AG04449 (cell line): ENCODE results near the gene CD6.

ENCODE experiments used
- CTCF ChIA-PET: fragments of 350-600 bp; formaldehyde crosslinking; extraction: SDS; loops from one replicate; lab custom pipeline; 2021; ENCODE audit warnings: antibody characterized with exemption; lab: Yijun Ruan, JAX
- POLR2A ChIA-PET: fragments of 400-600, 350-600 bp; formaldehyde crosslinking; extraction: SDS; loops from one replicate; lab custom pipeline; 2020; ENCODE audit warnings: antibody characterized with exemption, inconsistent platforms; lab: Yijun Ruan, JAX
- DNase-seq: peaks from one replicate; pipeline ENCODE4 v3.0.0-alpha.2; 2010; ENCODE audit warnings: low read depth, low spot score
- H3K4me3 ChIP-seq: 2 replicates; pipeline ENCODE4 v1.5.1; 2011; ENCODE audit warnings: low read depth, mild to moderate bottlenecking, control low read depth, low read length
- TF ChIP-seq, protein P1 (sequence below): IDR thresholded peaks from one replicate; pipeline ENCODE4 v1.5.1; 2011; ENCODE audit warnings: mild to moderate bottlenecking, moderate library complexity, low read length, control low read depth, inconsistent platforms; ENCODE audit not compliant: insufficient read depth; ENCODE audit errors: missing control alignments

CD6 gene

DNA sequence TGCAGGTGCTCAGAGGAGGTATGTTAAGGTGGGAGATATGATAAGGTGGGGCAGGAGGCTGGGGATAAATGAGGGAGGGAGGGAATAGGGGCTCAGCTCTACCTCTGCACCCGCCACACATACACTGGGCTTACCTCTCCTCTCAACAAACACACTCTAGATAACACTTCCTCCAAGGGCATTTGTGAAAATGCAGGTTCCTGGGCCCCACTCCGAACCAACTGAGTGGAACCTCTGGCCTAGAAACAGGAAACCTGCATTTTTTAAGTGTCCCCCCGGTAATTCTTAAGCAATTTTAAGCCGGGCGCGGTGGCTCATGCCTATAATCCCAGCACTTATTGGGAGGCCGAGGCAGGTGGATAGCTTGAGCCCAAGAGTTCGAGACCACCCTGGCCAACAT, 84.3 kb downstream of the CD6 start:
- ChIA-PET CTCF (no interaction called here), POLR2A (no interaction called here)
- H3K4me3 ChIP-seq, result no peak overlapping the region
- DNase-seq, result no peak
- TF ChIP-seq, protein P1, sequence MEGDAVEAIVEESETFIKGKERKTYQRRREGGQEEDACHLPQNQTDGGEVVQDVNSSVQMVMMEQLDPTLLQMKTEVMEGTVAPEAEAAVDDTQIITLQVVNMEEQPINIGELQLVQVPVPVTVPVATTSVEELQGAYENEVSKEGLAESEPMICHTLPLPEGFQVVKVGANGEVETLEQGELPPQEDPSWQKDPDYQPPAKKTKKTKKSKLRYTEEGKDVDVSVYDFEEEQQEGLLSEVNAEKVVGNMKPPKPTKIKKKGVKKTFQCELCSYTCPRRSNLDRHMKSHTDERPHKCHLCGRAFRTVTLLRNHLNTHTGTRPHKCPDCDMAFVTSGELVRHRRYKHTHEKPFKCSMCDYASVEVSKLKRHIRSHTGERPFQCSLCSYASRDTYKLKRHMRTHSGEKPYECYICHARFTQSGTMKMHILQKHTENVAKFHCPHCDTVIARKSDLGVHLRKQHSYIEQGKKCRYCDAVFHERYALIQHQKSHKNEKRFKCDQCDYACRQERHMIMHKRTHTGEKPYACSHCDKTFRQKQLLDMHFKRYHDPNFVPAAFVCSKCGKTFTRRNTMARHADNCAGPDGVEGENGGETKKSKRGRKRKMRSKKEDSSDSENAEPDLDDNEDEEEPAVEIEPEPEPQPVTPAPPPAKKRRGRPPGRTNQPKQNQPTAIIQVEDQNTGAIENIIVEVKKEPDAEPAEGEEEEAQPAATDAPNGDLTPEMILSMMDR, result no peak

DNA sequence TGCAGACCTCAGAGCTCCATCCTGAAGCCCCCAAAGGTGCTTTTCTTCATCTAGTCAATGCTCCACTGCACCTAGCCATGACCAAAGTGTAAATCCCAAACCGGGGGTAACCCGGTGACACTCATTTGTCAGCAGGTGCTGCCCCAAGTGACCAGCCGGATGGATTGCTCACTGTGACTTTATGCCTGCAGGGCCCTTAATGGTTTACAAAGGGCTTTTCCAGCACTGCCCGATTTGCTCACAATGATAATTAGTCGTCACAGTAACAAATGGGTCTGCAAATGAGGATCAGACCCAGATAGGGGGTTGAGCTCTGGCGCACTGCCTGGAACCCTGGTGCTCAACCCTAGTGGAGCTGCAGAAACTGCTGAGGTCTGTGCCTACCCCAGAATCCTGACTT, 85.1 kb downstream of the CD6 start:
- TF ChIP-seq, protein P1, result no peak
- ChIA-PET CTCF (no interaction called here), POLR2A (no interaction called here)
- no peak overlapping the region for H3K4me3 ChIP-seq
- DNase-seq, result no peak

DNA sequence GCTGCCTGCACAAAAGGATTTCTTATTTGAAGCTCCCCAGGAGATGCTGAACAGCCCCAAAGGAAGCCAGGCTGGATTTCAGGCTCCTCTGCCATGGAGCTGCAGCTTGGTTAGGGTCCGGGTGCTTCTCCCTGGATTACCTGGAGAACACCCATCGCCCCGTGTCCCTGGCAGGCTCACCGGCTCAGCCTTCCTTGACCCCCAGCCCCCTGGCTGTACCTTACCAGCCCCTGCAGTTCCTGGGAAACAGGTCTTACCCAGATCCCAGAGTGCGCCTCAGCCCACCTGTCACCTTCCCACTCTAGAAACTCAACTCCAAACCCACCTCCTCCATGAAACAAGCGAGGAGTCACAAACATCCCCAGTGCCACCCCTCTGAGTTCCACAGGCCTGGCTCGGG, 85.5 kb downstream of the CD6 start:
- ChIA-PET POLR2A (no interaction called here), CTCF (no interaction called here)
- no peak overlapping the region for H3K4me3 ChIP-seq
- TF ChIP-seq, protein P1, result no peak
- DNase-seq, result no peak

DNA sequence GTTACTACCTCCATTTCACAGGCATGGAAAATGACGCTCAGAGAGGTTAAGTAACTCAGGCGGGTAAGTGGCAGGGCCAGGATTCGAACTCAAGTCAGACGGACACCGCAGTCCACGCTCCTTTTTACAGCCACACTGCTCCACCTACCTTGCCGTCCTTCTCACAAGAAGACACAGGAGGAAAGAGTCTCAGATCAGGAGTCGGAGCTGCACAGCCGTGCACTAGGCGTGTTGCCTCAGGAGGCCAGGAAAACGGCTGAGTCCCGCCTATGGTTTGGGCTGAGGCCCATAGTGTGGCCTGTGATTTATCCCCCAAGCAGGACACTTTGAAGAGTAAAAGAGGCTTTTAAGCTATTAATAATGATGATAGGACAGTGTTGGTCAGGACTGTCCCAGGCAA, 86.1 kb downstream of the CD6 start:
- ChIA-PET CTCF (no interaction called here), POLR2A (no interaction called here)
- DNase-seq, result no peak
- no peak overlapping the region for H3K4me3 ChIP-seq
- TF ChIP-seq, protein P1, result no peak

DNA sequence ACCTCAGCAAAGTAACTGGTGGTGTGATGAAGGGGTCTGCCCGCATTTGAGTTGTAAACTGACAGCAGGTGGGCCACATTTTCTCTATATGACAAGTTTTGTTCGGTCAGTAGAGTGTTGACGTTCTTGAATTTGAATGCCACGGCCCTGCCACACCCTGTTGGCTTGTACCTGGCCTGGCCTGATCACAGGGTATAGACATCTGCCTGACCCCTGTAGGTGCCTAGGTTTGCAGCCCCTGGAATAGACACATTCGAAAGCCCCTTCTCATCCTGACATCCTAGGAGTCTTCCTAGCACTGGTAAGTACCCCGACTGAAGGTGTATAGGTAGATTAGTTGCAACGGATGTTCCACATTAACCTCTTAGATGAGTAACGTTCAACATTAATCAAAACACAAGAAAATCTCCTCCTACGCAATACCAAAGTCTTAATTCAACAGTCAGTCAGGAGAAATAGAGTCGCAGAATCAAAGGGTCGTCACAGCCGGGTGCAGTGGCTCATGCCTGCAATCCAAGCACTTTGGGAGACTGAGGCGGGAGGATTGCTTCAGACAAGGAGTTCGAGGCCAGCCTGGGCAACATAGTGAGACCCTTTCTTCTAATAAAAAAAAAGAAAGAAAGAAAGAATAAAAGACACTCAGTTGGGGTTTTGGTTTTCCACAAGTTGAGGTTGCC, 87.2 kb downstream of the CD6 start:
- TF ChIP-seq, protein P1, result no peak
- no peak for DNase-seq

DNA sequence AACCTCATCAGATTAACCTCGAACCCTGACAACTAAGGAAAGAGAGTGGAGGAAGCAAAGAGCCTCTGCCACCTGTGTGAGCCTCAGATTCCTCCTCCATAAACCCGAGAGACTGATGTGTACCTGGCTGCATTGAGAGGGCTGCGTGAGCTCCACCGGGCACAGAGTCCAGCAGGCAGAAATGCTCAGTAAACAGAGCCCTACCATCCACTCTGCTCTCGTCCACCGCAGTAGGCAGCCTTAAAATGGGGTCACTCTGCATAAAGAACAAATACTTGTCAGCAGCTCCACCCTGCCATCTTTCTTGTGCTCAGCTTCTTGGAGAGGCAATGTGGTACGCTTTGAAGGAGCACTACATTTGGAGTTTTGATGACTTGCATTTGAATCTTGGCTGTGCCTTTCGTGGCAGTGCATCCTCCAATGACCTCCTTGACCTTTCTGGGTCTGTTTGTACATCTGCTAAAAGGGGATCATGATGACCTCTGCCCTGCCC, 87.8 kb downstream of the CD6 start:
- TF ChIP-seq, protein P1, result no peak
- ChIA-PET CTCF (no interaction called here), POLR2A (no interaction called here)

More for the DNA sequence above, 87.2 kb downstream of the CD6 start:
- H3K4me3 ChIP-seq, result no peak overlapping the region
- ChIA-PET POLR2A (no interaction called here), CTCF (no interaction called here)

More for the DNA sequence above, 87.8 kb downstream of the CD6 start:
- H3K4me3 ChIP-seq, result no peak overlapping the region
- no peak for DNase-seq
